ENCODE data around the gene PRKCE. TPM values are rescaled to one million over a fixed set of nuclear protein-coding genes. Genes with fewer than 3 reads are reported as not detected.

PRKCE gene
- total RNA-seq, 1 experiment from 2014 or later, result 14.8 TPM

DNA sequence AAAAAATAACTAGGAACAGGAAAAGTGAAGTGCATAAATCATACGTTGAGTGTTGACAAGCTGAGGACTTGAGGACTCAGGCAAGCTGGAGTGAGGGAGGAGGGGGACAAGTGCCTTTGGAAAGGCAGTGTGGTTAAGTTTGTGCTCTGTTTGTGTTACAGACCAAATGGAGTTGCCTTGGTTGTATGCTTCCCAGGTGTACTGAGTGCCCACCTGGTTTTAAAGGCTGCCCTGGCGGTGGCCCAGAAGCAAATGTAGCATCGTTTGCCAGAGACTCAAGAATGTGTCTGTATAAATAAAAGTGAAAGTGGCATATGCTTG, 240.9 kb downstream of the PRKCE start (continued):
- TF ChIP-seq, protein P1, sequence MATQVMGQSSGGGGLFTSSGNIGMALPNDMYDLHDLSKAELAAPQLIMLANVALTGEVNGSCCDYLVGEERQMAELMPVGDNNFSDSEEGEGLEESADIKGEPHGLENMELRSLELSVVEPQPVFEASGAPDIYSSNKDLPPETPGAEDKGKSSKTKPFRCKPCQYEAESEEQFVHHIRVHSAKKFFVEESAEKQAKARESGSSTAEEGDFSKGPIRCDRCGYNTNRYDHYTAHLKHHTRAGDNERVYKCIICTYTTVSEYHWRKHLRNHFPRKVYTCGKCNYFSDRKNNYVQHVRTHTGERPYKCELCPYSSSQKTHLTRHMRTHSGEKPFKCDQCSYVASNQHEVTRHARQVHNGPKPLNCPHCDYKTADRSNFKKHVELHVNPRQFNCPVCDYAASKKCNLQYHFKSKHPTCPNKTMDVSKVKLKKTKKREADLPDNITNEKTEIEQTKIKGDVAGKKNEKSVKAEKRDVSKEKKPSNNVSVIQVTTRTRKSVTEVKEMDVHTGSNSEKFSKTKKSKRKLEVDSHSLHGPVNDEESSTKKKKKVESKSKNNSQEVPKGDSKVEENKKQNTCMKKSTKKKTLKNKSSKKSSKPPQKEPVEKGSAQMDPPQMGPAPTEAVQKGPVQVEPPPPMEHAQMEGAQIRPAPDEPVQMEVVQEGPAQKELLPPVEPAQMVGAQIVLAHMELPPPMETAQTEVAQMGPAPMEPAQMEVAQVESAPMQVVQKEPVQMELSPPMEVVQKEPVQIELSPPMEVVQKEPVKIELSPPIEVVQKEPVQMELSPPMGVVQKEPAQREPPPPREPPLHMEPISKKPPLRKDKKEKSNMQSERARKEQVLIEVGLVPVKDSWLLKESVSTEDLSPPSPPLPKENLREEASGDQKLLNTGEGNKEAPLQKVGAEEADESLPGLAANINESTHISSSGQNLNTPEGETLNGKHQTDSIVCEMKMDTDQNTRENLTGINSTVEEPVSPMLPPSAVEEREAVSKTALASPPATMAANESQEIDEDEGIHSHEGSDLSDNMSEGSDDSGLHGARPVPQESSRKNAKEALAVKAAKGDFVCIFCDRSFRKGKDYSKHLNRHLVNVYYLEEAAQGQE (IDR thresholded peaks at IDR 0.05; ENCODE audit: low read depth), result no peak
- TF ChIP-seq EZH2phosphoT487 (IDR thresholded peaks at IDR 0.05; ENCODE audit: borderline replicate concordance), result no peak
- TF ChIP-seq TCF7L2 (IDR thresholded peaks at IDR 0.05; ENCODE audit: borderline replicate concordance, extremely low read depth, insufficient read depth, insufficient read length), result no peak

DNA sequence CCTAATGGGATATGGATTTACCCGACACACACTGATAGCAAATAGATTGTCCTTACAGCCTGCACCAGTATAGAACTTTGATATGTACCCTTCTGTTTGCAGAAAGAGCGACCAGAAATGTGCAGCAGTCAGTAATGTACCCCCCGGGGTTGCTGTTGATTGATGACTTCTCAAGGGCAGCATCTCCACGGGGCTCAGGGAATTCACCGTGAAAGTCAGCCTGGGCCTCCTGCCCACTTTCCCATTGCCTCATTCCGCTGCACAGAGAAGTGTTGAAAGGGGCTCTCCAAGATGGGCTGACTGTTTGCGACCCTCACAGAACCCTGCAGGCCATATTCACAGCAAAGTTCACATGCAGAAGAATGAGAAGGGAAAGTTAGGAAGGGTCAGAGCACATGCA, 241.3 kb downstream of the PRKCE start:
- CTCF ChIA-PET, result no interaction called here
- no TSS peak for BruUV-seq (replicated peaks)
- POLR2A ChIA-PET, result no interaction called here

More for the DNA sequence above, 241.3 kb downstream of the PRKCE start:
- ATAC-seq (no peak), DNase-seq (ENCODE audit: low read depth, low spot score) (no peak)
- Histone ChIP-seq H2AFZ (ENCODE audit: low read depth, low read length, poor library complexity, severe bottlenecking) (no peak overlapping the region), H3K9me2 (ENCODE audit: insufficient read depth) (no peaks in the 10 kb centered on the region), H3K9ac (ENCODE audit: low read length) (no peak overlapping the region), H3K4me1 (ENCODE audit: control insufficient read depth in 1 of 2, insufficient read depth in 2 of 2, low read length in 2 of 2) (no peaks in the 10 kb centered on the region), H3K36me3 (ENCODE audit: control insufficient read depth in 1 of 2, insufficient read depth in 2 of 2, low read length in 2 of 2) (no peaks in the 10 kb centered on the region), H3K27me3 (ENCODE audit: insufficient read depth, low read length) (no peaks in the 10 kb centered on the region), H3K9me3 (ENCODE audit: control insufficient read depth in 1 of 2, insufficient read depth in 1 of 2, low read depth in 1 of 2, low read length in 2 of 2) (no peaks in the 10 kb centered on the region), H3K4me3 (replicated peaks in 1 of 2; ENCODE audit: low read depth in 1 of 2, low read length in 2 of 2) (no peak overlapping the region), H4K20me1 (ENCODE audit: insufficient read depth) (no peaks in the 10 kb centered on the region), H3K79me2 (ENCODE audit: insufficient read depth, low read length) (no peaks in the 10 kb centered on the region), H3K27ac (ENCODE audit: low read depth, low read length) (no peak overlapping the region), H3K4me2 (ENCODE audit: low read length) (no peak overlapping the region)
- intact Hi-C loops (cut with micrococcal nuclease), result no loop called here
- RAD21 ChIA-PET (ENCODE audit: low non-redundant PET in 1 of 2, low total read pairs in 2 of 2, uncharacterized antibody in 2 of 2, unreplicated experiment in 2 of 2), result no interaction called here
- TF ChIP-seq RAD21 (IDR thresholded peaks at IDR 0.05; ENCODE audit: low read depth) (no peak), CEBPB (IDR thresholded peaks at IDR 0.05; ENCODE audit: low read depth) (no peak), EGR1 (IDR thresholded peaks at IDR 0.05; ENCODE audit: low read depth) (no peak), ZFX (IDR thresholded peaks at IDR 0.05) (no peak), ELF1 (IDR thresholded peaks at IDR 0.05; ENCODE audit: borderline replicate concordance, low read depth) (no peak)
- TF ChIP-seq, protein P2, sequence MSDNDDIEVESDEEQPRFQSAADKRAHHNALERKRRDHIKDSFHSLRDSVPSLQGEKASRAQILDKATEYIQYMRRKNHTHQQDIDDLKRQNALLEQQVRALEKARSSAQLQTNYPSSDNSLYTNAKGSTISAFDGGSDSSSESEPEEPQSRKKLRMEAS (IDR thresholded peaks at IDR 0.05), result no peak
- TF ChIP-seq, protein P3, sequence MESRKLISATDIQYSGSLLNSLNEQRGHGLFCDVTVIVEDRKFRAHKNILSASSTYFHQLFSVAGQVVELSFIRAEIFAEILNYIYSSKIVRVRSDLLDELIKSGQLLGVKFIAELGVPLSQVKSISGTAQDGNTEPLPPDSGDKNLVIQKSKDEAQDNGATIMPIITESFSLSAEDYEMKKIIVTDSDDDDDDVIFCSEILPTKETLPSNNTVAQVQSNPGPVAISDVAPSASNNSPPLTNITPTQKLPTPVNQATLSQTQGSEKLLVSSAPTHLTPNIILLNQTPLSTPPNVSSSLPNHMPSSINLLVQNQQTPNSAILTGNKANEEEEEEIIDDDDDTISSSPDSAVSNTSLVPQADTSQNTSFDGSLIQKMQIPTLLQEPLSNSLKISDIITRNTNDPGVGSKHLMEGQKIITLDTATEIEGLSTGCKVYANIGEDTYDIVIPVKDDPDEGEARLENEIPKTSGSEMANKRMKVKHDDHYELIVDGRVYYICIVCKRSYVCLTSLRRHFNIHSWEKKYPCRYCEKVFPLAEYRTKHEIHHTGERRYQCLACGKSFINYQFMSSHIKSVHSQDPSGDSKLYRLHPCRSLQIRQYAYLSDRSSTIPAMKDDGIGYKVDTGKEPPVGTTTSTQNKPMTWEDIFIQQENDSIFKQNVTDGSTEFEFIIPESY (IDR thresholded peaks at IDR 0.05; ENCODE audit: extremely low read depth, insufficient replicate concordance, low read length), result no peak
